K562 (cell line): Measurements from ENCODE around the gene SGIP1.
A peak's percentile ranks its signal among the peaks of the same experiment; 100 is the strongest.

ENCODE experiments used
- CBX2 ChIP-seq: fragments of 200-600 bp; sonication (generic); IDR thresholded peaks from one replicate; pipeline ENCODE4 v1.6.1; 2012; ENCODE audit warnings: mild to moderate bottlenecking, low read length, inconsistent platforms; ENCODE audit not compliant: insufficient read depth, poor library complexity, severe bottlenecking
- CTCF ChIP-seq, 3 experiments: IDR thresholded peaks in 2 of 3; conservative IDR thresholded peaks in 1 of 3; 2 replicates each; pipeline ENCODE4 v1.5.1; 2011 to 2012; ENCODE audit warnings: low read length in 3 of 3, mild to moderate bottlenecking in 3 of 3, control low read depth in 2 of 3, improper control_type of control experiment in 1 of 3, inconsistent platforms in 1 of 3, low read depth in 1 of 3, mixed read lengths in 1 of 3, moderate library complexity in 1 of 3; ENCODE audit not compliant: insufficient read depth in 2 of 3
- ZNF282 ChIP-seq: sonication (generic); formaldehyde crosslinking; IDR thresholded peaks from 2 replicates; pipeline ENCODE4 v1.8.1; 2023; ENCODE audit warnings: missing genetic modification reagents
- ZNF318 ChIP-seq, 2 experiments: fragments of 450-650 bp; IDR thresholded peaks; 2 replicates each; pipeline ENCODE4 v1.6.1; 2016; ENCODE audit warnings: mild to moderate bottlenecking in 2 of 2, borderline replicate concordance in 1 of 2, low read depth in 1 of 2, moderate library complexity in 1 of 2
- ZNF644 ChIP-seq: fragments of 200-800 bp; sonication (Bioruptor generic); IDR thresholded peaks from 2 replicates; pipeline ENCODE4 v1.6.1; 2016; ENCODE audit warnings: low read depth, missing genetic modification characterization, missing compliant biosample characterization

GRCh38 chr1:66725885-66726665, 192.1 kb downstream of the SGIP1 start:
- no peak for TF ChIP-seq CBX2
- TF ChIP-seq ZNF644 (tag): no peak
- no peak for TF ChIP-seq ZNF282 (CRISPR knock-in tag)
- no peak for TF ChIP-seq ZNF318 (IDR thresholded peaks at IDR 0.05; ENCODE audit: borderline replicate concordance in 1 of 2, low read depth in 1 of 2)
- peak; percentile 76 to 91 (median 86) for TF ChIP-seq CTCF (IDR thresholded peaks at IDR 0.05 in 2 of 3, conservative IDR thresholded peaks at IDR 0.05 in 1 of 3; ENCODE audit: insufficient read depth in 2 of 3, low read depth in 1 of 3, low read length in 3 of 3)
